Measurements from ENCODE around the gene GID8. TPM values are rescaled to one million over a fixed set of nuclear protein-coding genes. Genes with fewer than 3 reads are reported as not detected.

GID8 gene
- total RNA-seq, 1 donor: 34.4 TPM

DNA sequence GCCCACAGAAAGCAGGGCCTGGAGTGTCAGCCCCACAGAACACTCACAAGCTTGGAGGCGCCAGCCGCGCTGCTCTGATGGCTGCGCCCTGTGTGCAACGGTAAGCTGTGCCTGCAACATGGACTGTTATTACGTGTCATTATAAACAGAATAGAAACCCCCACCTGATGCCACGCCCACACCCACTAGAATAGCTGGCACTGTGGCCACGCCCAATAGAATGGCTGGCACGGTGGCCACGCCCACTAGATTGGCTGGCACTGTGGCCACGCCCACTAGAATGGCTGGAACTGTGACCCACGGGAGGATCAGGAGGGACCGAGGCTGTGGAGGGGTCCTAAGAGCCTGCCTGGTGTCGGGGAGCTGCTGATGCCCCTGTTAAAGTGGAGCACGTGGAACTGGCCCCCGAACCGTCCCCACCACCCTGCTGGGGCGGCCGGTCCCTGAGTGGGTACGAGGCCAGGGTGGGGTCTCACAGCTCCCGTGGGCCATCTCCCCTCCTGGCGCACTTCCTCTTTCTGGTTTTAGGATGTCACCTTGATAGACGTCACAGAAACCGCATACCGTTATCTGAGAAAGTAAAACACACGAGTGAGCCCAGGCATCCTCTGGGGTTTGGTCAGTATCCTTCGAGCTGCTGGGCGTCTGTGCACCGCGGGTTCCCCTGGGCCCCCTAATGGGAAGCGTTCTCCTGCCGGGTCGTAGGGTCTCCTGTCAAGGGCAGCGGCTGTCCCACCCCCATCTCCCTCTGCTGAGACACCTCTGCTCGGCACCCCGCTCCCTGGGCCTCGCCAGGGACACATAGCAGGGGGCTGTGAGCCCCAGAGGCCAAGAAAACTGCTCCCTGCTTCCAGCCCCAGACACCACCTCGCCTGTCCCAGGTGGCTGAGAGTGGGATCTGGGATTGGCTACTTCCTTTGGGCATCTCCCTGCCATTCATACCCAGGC, 39.9 kb downstream of the GID8 start:
- H3K79me2 ChIP-seq (ENCODE audit: insufficient read depth, low read length): no peaks in the 10 kb centered on the region
- H3K4me2 ChIP-seq (ENCODE audit: insufficient read depth, low read length): no peak overlapping the region
- H2AFZ ChIP-seq (ENCODE audit: low read length): no peak overlapping the region
- H3K9me3 ChIP-seq (ENCODE audit: low read depth, low read length): no peaks in the 10 kb centered on the region
- no peak for DNase-seq (ENCODE audit: insufficient read length, low spot score, missing footprints)
- no peaks in the 10 kb centered on the region for H3K36me3 ChIP-seq (ENCODE audit: insufficient read depth, low read length)
- H3K4me1 ChIP-seq (ENCODE audit: insufficient read depth, low read length): no peaks in the 10 kb centered on the region
- H4K20me1 ChIP-seq (ENCODE audit: insufficient read depth, low read length): no peaks in the 10 kb centered on the region
- no peak overlapping the region for H3K27ac ChIP-seq (ENCODE audit: low read depth, low read length)
- TF ChIP-seq, protein P1, sequence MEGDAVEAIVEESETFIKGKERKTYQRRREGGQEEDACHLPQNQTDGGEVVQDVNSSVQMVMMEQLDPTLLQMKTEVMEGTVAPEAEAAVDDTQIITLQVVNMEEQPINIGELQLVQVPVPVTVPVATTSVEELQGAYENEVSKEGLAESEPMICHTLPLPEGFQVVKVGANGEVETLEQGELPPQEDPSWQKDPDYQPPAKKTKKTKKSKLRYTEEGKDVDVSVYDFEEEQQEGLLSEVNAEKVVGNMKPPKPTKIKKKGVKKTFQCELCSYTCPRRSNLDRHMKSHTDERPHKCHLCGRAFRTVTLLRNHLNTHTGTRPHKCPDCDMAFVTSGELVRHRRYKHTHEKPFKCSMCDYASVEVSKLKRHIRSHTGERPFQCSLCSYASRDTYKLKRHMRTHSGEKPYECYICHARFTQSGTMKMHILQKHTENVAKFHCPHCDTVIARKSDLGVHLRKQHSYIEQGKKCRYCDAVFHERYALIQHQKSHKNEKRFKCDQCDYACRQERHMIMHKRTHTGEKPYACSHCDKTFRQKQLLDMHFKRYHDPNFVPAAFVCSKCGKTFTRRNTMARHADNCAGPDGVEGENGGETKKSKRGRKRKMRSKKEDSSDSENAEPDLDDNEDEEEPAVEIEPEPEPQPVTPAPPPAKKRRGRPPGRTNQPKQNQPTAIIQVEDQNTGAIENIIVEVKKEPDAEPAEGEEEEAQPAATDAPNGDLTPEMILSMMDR (IDR thresholded peaks at IDR 0.05; ENCODE audit: extremely low read depth, low read depth, low read length): no peak
- no peak overlapping the region for H3K4me3 ChIP-seq (ENCODE audit: insufficient read depth, low read length)
- peaks cover 71% of the 10 kb centered on the region for H3K27me3 ChIP-seq (ENCODE audit: insufficient read depth, low read length)

DNA sequence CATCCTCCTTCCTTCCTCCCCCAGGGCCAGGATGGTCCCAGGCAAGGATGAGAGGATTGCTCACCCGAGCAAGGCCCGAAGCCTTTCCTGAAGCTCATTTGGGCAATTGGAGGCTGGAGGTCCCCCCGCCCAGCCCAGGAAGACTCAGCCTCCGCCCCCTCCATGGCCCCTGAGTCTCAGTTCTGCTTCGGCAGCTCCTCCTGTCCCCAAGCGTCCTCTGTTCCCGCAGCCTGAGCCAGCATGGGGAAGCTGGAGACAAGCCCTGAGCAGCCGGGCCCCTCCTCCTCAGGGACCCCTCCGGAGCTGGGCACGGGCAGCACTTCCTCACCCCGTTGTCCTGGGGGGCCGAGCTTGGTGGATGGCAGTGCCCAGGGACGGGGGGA, 40.6 kb downstream of the GID8 start:
- no peak overlapping the region for H3K4me3 ChIP-seq (ENCODE audit: insufficient read depth, low read length)
- H2AFZ ChIP-seq (ENCODE audit: low read length): no peak overlapping the region
- H3K27ac ChIP-seq (ENCODE audit: low read depth, low read length): no peak overlapping the region
- no peaks in the 10 kb centered on the region for H3K9me3 ChIP-seq (ENCODE audit: low read depth, low read length)
- H3K4me2 ChIP-seq (ENCODE audit: insufficient read depth, low read length): no peak overlapping the region
- no peaks in the 10 kb centered on the region for H3K36me3 ChIP-seq (ENCODE audit: insufficient read depth, low read length)
- no peaks in the 10 kb centered on the region for H3K4me1 ChIP-seq (ENCODE audit: insufficient read depth, low read length)
- no peak for DNase-seq (ENCODE audit: insufficient read length, low spot score, missing footprints)
- TF ChIP-seq, protein P1 (IDR thresholded peaks at IDR 0.05; ENCODE audit: extremely low read depth, low read depth, low read length): no peak
- H3K79me2 ChIP-seq (ENCODE audit: insufficient read depth, low read length): no peaks in the 10 kb centered on the region
- peaks cover 65% of the 10 kb centered on the region for H3K27me3 ChIP-seq (ENCODE audit: insufficient read depth, low read length)
- no peaks in the 10 kb centered on the region for H4K20me1 ChIP-seq (ENCODE audit: insufficient read depth, low read length)

DNA sequence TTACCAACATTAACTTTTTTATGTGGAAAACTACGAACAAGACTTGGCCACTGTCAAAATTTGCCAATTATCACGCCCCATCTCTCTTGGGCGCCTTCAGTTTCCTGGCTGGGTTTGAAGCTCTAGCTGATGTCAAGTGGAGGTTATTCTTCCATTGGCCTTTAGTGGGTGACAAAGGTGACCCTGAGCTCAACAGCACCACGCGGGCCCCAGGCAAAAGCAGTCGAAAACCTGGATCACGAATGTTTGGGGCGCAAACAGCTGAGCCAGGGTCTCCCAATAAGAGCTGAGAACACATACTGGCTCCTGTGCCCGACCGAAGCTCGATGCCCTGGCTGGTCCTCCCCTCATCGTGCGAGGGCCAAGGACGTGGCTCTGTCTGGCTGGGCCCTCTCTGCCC, 41.4 kb downstream of the GID8 start:
- H2AFZ ChIP-seq (ENCODE audit: low read length): no peak overlapping the region
- TF ChIP-seq, protein P1 (IDR thresholded peaks at IDR 0.05; ENCODE audit: extremely low read depth, low read depth, low read length): no peak
- H4K20me1 ChIP-seq (ENCODE audit: insufficient read depth, low read length): no peaks in the 10 kb centered on the region
- DNase-seq (ENCODE audit: insufficient read length, low spot score, missing footprints): no peak
- H3K79me2 ChIP-seq (ENCODE audit: insufficient read depth, low read length): no peaks in the 10 kb centered on the region
- no peaks in the 10 kb centered on the region for H3K36me3 ChIP-seq (ENCODE audit: insufficient read depth, low read length)
- no peak overlapping the region for H3K4me3 ChIP-seq (ENCODE audit: insufficient read depth, low read length)
- H3K27ac ChIP-seq (ENCODE audit: low read depth, low read length): no peak overlapping the region
- H3K27me3 ChIP-seq (ENCODE audit: insufficient read depth, low read length): peaks cover 62% of the 10 kb centered on the region
- H3K9me3 ChIP-seq (ENCODE audit: low read depth, low read length): no peaks in the 10 kb centered on the region
- no peaks in the 10 kb centered on the region for H3K4me1 ChIP-seq (ENCODE audit: insufficient read depth, low read length)
- H3K4me2 ChIP-seq (ENCODE audit: insufficient read depth, low read length): no peak overlapping the region

DNA sequence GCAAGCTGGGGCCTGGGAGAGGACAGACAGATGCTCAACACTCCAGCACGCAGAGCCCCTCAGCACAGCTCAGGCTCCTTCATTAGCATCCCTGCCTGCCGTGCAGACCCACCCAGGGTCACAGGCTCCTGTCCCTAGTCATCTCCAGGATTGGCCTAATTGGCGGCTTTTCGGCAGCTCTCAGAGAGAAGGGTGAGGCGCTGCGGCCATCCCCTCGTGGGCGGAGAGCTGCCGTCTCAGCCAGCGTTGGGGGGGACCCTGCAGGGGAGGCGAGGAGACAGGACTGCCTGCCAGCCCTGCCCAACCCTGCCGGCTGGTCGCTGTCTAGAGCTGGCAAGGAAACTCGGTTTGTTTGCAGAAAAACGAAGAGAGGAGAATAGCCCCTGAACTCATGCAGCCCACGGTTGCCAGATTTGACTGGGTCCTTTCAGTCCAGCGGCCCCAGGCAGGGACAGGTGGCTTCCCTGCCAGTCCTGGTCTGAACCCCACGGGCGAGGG, 42.0 kb downstream of the GID8 start:
- H3K79me2 ChIP-seq (ENCODE audit: insufficient read depth, low read length): no peaks in the 10 kb centered on the region
- H3K27ac ChIP-seq (ENCODE audit: low read depth, low read length): no peak overlapping the region
- H3K4me1 ChIP-seq (ENCODE audit: insufficient read depth, low read length): no peaks in the 10 kb centered on the region
- no peak overlapping the region for H3K4me3 ChIP-seq (ENCODE audit: insufficient read depth, low read length)
- peaks cover 56% of the 10 kb centered on the region for H3K27me3 ChIP-seq (ENCODE audit: insufficient read depth, low read length)
- TF ChIP-seq, protein P1 (IDR thresholded peaks at IDR 0.05; ENCODE audit: extremely low read depth, low read depth, low read length): no peak
- H3K9me3 ChIP-seq (ENCODE audit: low read depth, low read length): no peaks in the 10 kb centered on the region
- H3K36me3 ChIP-seq (ENCODE audit: insufficient read depth, low read length): no peaks in the 10 kb centered on the region
- no peak for DNase-seq (ENCODE audit: insufficient read length, low spot score, missing footprints)
- no peak overlapping the region for H2AFZ ChIP-seq (ENCODE audit: low read length)
- H3K4me2 ChIP-seq (ENCODE audit: insufficient read depth, low read length): no peak overlapping the region
- no peaks in the 10 kb centered on the region for H4K20me1 ChIP-seq (ENCODE audit: insufficient read depth, low read length)

Measured in osteoblast (primary cell).